ENCODE data around the gene NOD2.

Gene NOD2

GRCh38 chr16:50741225-50741780, 47.9 kb downstream of the NOD2 start:
- H3K9me3 ChIP-seq (ENCODE audit: control insufficient read depth, low read length) = no peaks in the 10 kb centered on the region
- no peaks in the 10 kb centered on the region for H3K36me3 ChIP-seq (ENCODE audit: control insufficient read depth, insufficient read depth, low read length)
- peak overlapping the region; percentile 10 for H3K27ac ChIP-seq
- H3K9ac ChIP-seq = no peak overlapping the region
- H3K4me1 ChIP-seq = peaks cover 5% of the 10 kb centered on the region
- no peaks in the 10 kb centered on the region for H3K27me3 ChIP-seq (ENCODE audit: control insufficient read depth, insufficient read depth, low read length)
- peak overlapping the region; percentile 47 for H3K4me3 ChIP-seq (ENCODE audit: low read depth, low read length)
- no peak for TF ChIP-seq CTCF (IDR thresholded peaks at IDR 0.05)
- H3K79me2 ChIP-seq = peaks cover 5% of the 10 kb centered on the region
- peak overlapping the region; percentile 60 for H2AFZ ChIP-seq
- peak overlapping the region; percentile 68 for H3K4me2 ChIP-seq (ENCODE audit: low read length)

- Histone ChIP-seq H3K27me3 (ENCODE audit: control insufficient read depth, insufficient read depth, low read length) (no peaks in the 10 kb centered on the region), H3K36me3 (ENCODE audit: control insufficient read depth, insufficient read depth, low read length) (no peaks in the 10 kb centered on the region), H3K4me1 (peaks cover 5% of the 10 kb centered on the region), H3K79me2 (peaks cover 5% of the 10 kb centered on the region), H2AFZ (peak within 1 kb of the TSS; percentile 60), H3K4me2 (ENCODE audit: low read length) (peak within 1 kb of the TSS; percentile 86), H3K27ac (peak within 1 kb of the TSS; percentile 29), H3K9ac (peak within 1 kb of the TSS; percentile 64), H3K4me3 (ENCODE audit: low read depth, low read length) (peak within 1 kb of the TSS; percentile 73), H3K9me3 (ENCODE audit: control insufficient read depth, low read length) (no peaks in the 10 kb centered on the region)
- no peak for TF ChIP-seq CTCF (IDR thresholded peaks at IDR 0.05)
These were observed 48.6 kb downstream of the NOD2 start, which contains the start of gene CYLD for GRCh38 chr16:50741781-50742575. CYLD (plus strand) TSS chr16:50742086; CDS start chr16:50749699, 7,613 bp downstream.

- peak overlapping the region; percentile 56 for H2AFZ ChIP-seq
- no peak for TF ChIP-seq CTCF (IDR thresholded peaks at IDR 0.05)
- H3K4me3 ChIP-seq (ENCODE audit: low read depth, low read length) = peak overlapping the region; percentile 73
- peaks cover 5% of the 10 kb centered on the region for H3K4me1 ChIP-seq
- no peaks in the 10 kb centered on the region for H3K27me3 ChIP-seq (ENCODE audit: control insufficient read depth, insufficient read depth, low read length)
- peak overlapping the region; percentile 29 for H3K27ac ChIP-seq
- H3K9me3 ChIP-seq (ENCODE audit: control insufficient read depth, low read length) = no peaks in the 10 kb centered on the region
- peak overlapping the region; percentile 64 for H3K9ac ChIP-seq
- H3K4me2 ChIP-seq (ENCODE audit: low read length) = peak overlapping the region; percentile 86
- peaks cover 5% of the 10 kb centered on the region for H3K79me2 ChIP-seq
- no peaks in the 10 kb centered on the region for H3K36me3 ChIP-seq (ENCODE audit: control insufficient read depth, insufficient read depth, low read length)
These were observed 49.3 kb downstream of the NOD2 start for GRCh38 chr16:50742576-50743200.

- no peak for TF ChIP-seq CTCF (IDR thresholded peaks at IDR 0.05)
- Histone ChIP-seq H3K27me3 (ENCODE audit: control insufficient read depth, insufficient read depth, low read length) (no peaks in the 10 kb centered on the region), H3K79me2 (peaks cover 5% of the 10 kb centered on the region), H3K4me3 (ENCODE audit: low read depth, low read length) (no peak overlapping the region), H2AFZ (no peak overlapping the region), H3K9ac (no peak overlapping the region), H3K4me2 (ENCODE audit: low read length) (peak overlapping the region; percentile 49), H3K9me3 (ENCODE audit: control insufficient read depth, low read length) (no peaks in the 10 kb centered on the region), H3K27ac (no peak overlapping the region), H3K36me3 (ENCODE audit: control insufficient read depth, insufficient read depth, low read length) (no peaks in the 10 kb centered on the region), H3K4me1 (peaks cover 5% of the 10 kb centered on the region)
These were observed 50.3 kb downstream of the NOD2 start for GRCh38 chr16:50743581-50744225.
